Measurements from ENCODE around the gene ASCC3.

The ASCC3 gene

GRCh38 chr6:100504786-100505737 lies 376.1 kb downstream of the ASCC3 start:
- no peak for TF ChIP-seq ZFX (IDR thresholded peaks at IDR 0.05; ENCODE audit: borderline replicate concordance)
- TF ChIP-seq, protein P1, sequence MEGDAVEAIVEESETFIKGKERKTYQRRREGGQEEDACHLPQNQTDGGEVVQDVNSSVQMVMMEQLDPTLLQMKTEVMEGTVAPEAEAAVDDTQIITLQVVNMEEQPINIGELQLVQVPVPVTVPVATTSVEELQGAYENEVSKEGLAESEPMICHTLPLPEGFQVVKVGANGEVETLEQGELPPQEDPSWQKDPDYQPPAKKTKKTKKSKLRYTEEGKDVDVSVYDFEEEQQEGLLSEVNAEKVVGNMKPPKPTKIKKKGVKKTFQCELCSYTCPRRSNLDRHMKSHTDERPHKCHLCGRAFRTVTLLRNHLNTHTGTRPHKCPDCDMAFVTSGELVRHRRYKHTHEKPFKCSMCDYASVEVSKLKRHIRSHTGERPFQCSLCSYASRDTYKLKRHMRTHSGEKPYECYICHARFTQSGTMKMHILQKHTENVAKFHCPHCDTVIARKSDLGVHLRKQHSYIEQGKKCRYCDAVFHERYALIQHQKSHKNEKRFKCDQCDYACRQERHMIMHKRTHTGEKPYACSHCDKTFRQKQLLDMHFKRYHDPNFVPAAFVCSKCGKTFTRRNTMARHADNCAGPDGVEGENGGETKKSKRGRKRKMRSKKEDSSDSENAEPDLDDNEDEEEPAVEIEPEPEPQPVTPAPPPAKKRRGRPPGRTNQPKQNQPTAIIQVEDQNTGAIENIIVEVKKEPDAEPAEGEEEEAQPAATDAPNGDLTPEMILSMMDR (IDR thresholded peaks at IDR 0.05): no peak

DNA sequence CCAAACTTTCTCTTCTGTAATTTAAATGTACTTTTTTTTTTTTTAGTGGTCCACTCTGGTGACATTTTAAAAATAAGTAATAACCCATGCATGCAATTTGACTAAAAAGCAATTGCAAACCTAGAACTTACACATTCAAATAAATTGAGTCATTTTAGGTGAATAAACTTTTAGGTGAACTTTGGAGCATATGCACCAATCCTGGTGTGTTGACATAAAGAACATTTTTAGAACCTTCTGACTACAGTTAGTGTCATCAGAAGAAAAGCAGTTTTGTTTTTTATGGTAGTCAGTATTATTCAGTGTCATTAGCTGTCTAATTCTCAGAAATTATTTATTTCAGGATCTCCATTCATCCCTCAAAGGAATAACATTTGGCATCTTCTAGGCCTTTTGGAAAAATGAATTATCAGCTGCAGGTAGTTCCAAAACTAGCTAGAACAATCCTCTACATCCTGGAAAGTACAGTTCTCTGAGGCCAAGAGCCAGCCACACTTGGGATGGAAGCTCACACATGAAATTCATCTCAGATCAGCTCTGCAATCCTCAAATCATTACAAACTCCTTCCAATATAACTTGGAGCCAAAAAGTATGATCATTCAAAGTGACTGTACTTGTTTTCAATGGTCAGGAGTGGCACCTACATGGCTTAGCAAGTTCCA lies 378.0 kb downstream of the ASCC3 start:
- no peak for TF ChIP-seq ZFX (IDR thresholded peaks at IDR 0.05; ENCODE audit: borderline replicate concordance)
- TF ChIP-seq, protein P1 (IDR thresholded peaks at IDR 0.05): no peak

More at GRCh38 chr6:100504786-100505737, 376.1 kb downstream of the ASCC3 start:
- H3K27ac ChIP-seq: no peak overlapping the region

GRCh38 chr6:100493206-100493888 lies 387.8 kb downstream of the ASCC3 start:
- no peak for TF ChIP-seq ZFX (IDR thresholded peaks at IDR 0.05; ENCODE audit: borderline replicate concordance)
- TF ChIP-seq, protein P1 (IDR thresholded peaks at IDR 0.05): no peak
- peak overlapping the region; percentile 58 for H3K27ac ChIP-seq

More for the DNA sequence above, 378.0 kb downstream of the ASCC3 start:
- no peak overlapping the region for H3K27ac ChIP-seq

- no peak overlapping the region for H3K27ac ChIP-seq
- no peak for TF ChIP-seq ZFX (IDR thresholded peaks at IDR 0.05; ENCODE audit: borderline replicate concordance)
Measured at GRCh38 chr6:100491952-100492670, 389.0 kb downstream of the ASCC3 start.

DNA sequence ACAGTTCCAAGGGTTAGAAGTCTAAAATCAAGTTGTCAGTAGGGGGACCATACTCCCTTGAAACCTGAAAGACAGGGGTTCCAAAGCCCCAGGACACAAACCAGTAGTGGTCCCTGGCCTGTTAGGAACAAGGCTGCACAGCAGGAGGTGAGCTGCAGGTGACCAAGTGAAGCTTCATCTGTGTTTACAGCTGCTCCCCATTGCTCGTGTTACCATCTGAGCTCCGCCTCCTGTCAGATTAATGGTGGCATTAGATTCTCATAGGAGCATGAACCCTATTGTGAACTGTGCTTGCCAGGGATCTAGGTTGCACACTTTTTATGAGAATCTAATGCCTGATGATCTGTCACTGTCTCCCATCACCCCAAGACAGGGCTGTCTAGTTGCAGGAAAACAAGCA lies 391.1 kb downstream of the ASCC3 start:
- no peak overlapping the region for H3K27ac ChIP-seq
- no peak for TF ChIP-seq ZFX (IDR thresholded peaks at IDR 0.05; ENCODE audit: borderline replicate concordance)
- TF ChIP-seq, protein P1 (IDR thresholded peaks at IDR 0.05): no peak

GRCh38 chr6:100488244-100488643 lies 392.9 kb downstream of the ASCC3 start:
- no peak overlapping the region for H3K27ac ChIP-seq
- TF ChIP-seq ZFX (IDR thresholded peaks at IDR 0.05; ENCODE audit: borderline replicate concordance): no peak
- TF ChIP-seq, protein P1 (IDR thresholded peaks at IDR 0.05): no peak

GRCh38 chr6:100487638-100488037 lies 393.5 kb downstream of the ASCC3 start:
- TF ChIP-seq ZFX (IDR thresholded peaks at IDR 0.05; ENCODE audit: borderline replicate concordance): no peak
- TF ChIP-seq, protein P1 (IDR thresholded peaks at IDR 0.05): no peak
- H3K27ac ChIP-seq: no peak overlapping the region

Data from 22Rv1 (cell line).